ENCODE data around the gene CATSPERB. TPM values are rescaled to one million over a fixed set of nuclear protein-coding genes. Genes with fewer than 3 reads are reported as not detected.

The CATSPERB gene
- total and polyA plus RNA-seq, 2 of the 8 experiments (the other 6 are each of a cell fraction or from before 2014, with no cell fraction given): 0.11 to 0.30 TPM

DNA sequence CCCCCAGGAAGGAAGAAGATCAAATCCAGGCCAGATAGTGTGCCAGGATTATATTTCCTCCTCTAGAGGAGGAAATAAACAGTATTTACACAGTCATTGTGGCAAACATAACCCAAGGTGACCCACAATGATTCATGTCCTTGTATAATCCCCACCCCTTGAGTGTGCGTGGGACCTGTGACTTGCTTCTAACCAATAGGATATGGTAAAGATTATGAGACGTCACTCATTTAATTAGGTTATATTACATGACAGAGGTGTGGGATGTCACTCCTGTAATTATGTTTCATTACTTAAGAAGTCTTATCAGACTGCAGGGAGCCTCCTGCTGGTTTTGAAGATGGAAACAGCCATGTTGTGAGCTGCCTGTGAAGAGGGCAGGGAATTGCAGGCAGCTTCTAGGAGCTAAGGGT, 12.2 kb upstream of the CATSPERB start:
- no peak overlapping the region for H2BK5ac ChIP-seq (ENCODE audit: low read depth, low read length)
- H2BK15ac ChIP-seq (ENCODE audit: low read length): no peak overlapping the region
- H3K27me3 ChIP-seq (replicated peaks in 1 of 4; ENCODE audit: control insufficient read depth in 3 of 4, extremely low read depth in 1 of 4, insufficient read depth in 3 of 4, low read length in 3 of 4): no peaks in the 10 kb centered on the region
- 81% methylated on average over 2 of the region's 2 CpGs; no CpG with 5 or more reads in 1 of the 2 experiments for WGBS, 2 experiments (ENCODE audit: extremely low coverage in 1 of 2, insufficient coverage in 1 of 2, insufficient read length in 1 of 2, insufficient replicate concordance in 2 of 2, low coverage in 1 of 2, low lambda C conversion rate in 2 of 2, missing lambda C conversion rate in 1 of 2)
- no peak overlapping the region for H3K23ac ChIP-seq (ENCODE audit: insufficient read length)
- no peak overlapping the region for H3K4me2 ChIP-seq (ENCODE audit: insufficient read depth in 1 of 2, low read depth in 2 of 2, low read length in 2 of 2)
- no peak overlapping the region for H2BK120ac ChIP-seq (replicated peaks; ENCODE audit: low read depth, low read length)
- no peak overlapping the region for H2BK12ac ChIP-seq (ENCODE audit: low read depth, low read length)
- H4K8ac ChIP-seq (ENCODE audit: extremely low read depth, insufficient read depth, low read length): no peak overlapping the region
- H3K4me1 ChIP-seq (replicated peaks in 1 of 4; ENCODE audit: control insufficient read depth in 3 of 4, insufficient read depth in 4 of 4, low read length in 3 of 4): no peaks in the 10 kb centered on the region
- H3K4me3 ChIP-seq (ENCODE audit: extremely low read depth in 1 of 4, insufficient read depth in 2 of 4, low read depth in 3 of 4, low read length in 4 of 4): no peak overlapping the region
- H3K9me3 ChIP-seq (ENCODE audit: insufficient read depth in 2 of 2, low read depth in 1 of 2, low read length in 1 of 2): 0 out of 4 replicates have a peak, but pooled peaks cover 0 to 2% of the 10 kb centered on the region in 2 experiments
- ChIA-PET POLR2A (ENCODE audit: partially characterized antibody) (no interaction called here), CTCF (ENCODE audit: partially characterized antibody) (interaction anchor here (0.6 kb wide), 1 partner anchor 30 kb away, joined by 3 read pairs; no protein-coding TSS in a partner anchor)
- H2AK5ac ChIP-seq (ENCODE audit: low read depth, low read length): no peak overlapping the region
- H2AFZ ChIP-seq (ENCODE audit: low read length): no peak overlapping the region
- no peaks in the 10 kb centered on the region for H3K23me2 ChIP-seq (ENCODE audit: low read depth, low read length)
- no peak overlapping the region for H3K14ac ChIP-seq (ENCODE audit: insufficient read length)
- no peak overlapping the region for H3K9ac ChIP-seq (replicated peaks in 1 of 4; ENCODE audit: extremely low read depth in 1 of 4, low read depth in 3 of 4, low read length in 3 of 4)
- no peak overlapping the region for H3K56ac ChIP-seq (replicated peaks; ENCODE audit: insufficient read length, low read depth, low read length)
- no peak for FAIRE-seq
- no peaks in the 10 kb centered on the region for H4K20me1 ChIP-seq (replicated peaks in 1 of 2; ENCODE audit: control insufficient read depth in 1 of 2, insufficient read depth in 2 of 2, low read length in 2 of 2)
- H3K79me1 ChIP-seq (ENCODE audit: low read depth, low read length): no peaks in the 10 kb centered on the region
- no peak overlapping the region for H3K18ac ChIP-seq (ENCODE audit: extremely low read depth, low read length)
- no peaks in the 10 kb centered on the region for H3K36me3 ChIP-seq (ENCODE audit: control insufficient read depth in 2 of 4, insufficient read depth in 4 of 4, low read length in 3 of 4)
- no peak overlapping the region for H4K5ac ChIP-seq (ENCODE audit: insufficient read length, low read depth, low read length)
- H3K27ac ChIP-seq (ENCODE audit: low read depth, low read length): no peak overlapping the region
- H4K91ac ChIP-seq (replicated peaks; ENCODE audit: insufficient read length, low read length): no peak overlapping the region
- no peak overlapping the region for H2BK20ac ChIP-seq (ENCODE audit: low read length)
- no peak for DNase-seq (ENCODE audit: low read depth in 1 of 2, low spot score in 2 of 2)
- H3K79me2 ChIP-seq (ENCODE audit: control insufficient read depth in 1 of 2, insufficient read depth in 2 of 2, low read length in 2 of 2): no peaks in the 10 kb centered on the region
- TF ChIP-seq ASH2L (IDR thresholded peaks at IDR 0.05; ENCODE audit: low read length) (no peak), NRF1 (IDR thresholded peaks at IDR 0.05; ENCODE audit: low read depth, low read length) (no peak)
- no peak overlapping the region for H3K4ac ChIP-seq (replicated peaks; ENCODE audit: insufficient read length, low read depth, low read length)

All from H1 (cell line).